C4-2B (cell line): ENCODE data around the gene ELL2.

Source experiments
- CTCF ChIP-seq: fragments of 450-650 bp; conservative IDR thresholded peaks from 2 replicates; pipeline ENCODE4 v1.5.1; 2017; ENCODE audit warnings: mild to moderate bottlenecking
- ZFX ChIP-seq: fragments of 450-650 bp; IDR thresholded peaks from 2 replicates; pipeline ENCODE4 v1.6.1; 2017

DNA sequence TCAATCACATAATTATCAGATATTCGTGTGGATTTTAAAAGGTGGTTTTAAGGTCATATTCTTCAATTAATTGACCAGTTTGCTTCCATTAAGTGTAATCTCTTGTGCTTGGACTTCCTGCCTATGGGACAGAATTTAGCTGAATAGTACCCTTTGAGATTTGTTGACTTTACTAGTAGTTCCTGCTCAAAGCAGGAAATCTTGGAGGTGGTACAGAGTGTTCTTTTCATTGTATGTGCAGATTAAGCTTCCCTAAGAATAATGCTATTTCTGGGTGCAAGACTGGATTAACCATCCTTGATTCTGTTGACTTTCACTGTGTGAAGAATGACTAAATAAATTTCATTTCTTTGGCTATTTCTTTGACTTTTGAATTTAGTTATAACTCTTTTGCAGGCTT, 45.4 kb upstream of the ELL2 start:
- TF ChIP-seq ZFX, result no peak
- TF ChIP-seq CTCF, result no peak
